ENCODE data around the gene FLOT1. TPM values are rescaled to one million over a fixed set of nuclear protein-coding genes. Genes with fewer than 3 reads are reported as not detected.

Gene FLOT1
- total and polyA plus RNA-seq, 2 of the 13 experiments (the other 11 are each of a cell fraction or from before 2014, with no cell fraction given) = 82.3 to 130 TPM

DNA sequence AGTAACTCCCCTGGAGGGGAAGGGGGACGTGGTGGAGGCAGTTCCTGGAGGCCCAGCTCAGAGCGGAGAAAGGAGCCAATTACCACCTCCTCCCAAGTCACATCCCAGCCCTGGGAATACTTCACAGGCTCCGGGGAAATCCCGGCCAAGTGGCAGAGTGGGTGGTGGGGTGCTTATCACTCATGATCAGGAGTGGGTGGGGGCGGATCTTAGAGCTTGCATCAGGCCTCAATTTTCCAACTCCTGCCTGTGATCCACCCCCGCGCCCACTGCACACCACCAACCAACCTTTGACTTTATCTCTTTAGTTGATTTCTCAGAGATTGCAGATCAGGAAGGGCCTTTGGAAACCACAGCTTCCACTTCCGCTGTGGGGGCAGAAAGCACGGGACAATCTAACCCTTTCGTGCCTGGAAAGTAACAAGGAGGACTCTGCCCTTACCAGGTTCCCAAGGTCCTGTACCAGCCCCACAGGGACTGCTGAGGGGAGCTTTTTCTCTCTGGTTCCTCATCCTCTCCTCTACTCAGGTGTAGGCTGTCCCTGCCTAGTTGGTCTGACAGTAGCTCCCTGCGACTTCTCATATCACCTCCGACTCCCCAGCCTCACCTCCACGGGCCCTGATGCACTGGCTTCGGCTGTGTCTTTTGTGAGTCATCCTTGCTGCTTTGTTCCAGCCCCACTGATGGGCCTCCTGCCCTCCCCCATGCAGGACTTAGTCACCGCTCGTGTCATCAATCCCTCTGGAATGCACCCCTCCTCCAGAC is 26.8 kb upstream of the FLOT1 start (continued):
- TF ChIP-seq, protein P1, sequence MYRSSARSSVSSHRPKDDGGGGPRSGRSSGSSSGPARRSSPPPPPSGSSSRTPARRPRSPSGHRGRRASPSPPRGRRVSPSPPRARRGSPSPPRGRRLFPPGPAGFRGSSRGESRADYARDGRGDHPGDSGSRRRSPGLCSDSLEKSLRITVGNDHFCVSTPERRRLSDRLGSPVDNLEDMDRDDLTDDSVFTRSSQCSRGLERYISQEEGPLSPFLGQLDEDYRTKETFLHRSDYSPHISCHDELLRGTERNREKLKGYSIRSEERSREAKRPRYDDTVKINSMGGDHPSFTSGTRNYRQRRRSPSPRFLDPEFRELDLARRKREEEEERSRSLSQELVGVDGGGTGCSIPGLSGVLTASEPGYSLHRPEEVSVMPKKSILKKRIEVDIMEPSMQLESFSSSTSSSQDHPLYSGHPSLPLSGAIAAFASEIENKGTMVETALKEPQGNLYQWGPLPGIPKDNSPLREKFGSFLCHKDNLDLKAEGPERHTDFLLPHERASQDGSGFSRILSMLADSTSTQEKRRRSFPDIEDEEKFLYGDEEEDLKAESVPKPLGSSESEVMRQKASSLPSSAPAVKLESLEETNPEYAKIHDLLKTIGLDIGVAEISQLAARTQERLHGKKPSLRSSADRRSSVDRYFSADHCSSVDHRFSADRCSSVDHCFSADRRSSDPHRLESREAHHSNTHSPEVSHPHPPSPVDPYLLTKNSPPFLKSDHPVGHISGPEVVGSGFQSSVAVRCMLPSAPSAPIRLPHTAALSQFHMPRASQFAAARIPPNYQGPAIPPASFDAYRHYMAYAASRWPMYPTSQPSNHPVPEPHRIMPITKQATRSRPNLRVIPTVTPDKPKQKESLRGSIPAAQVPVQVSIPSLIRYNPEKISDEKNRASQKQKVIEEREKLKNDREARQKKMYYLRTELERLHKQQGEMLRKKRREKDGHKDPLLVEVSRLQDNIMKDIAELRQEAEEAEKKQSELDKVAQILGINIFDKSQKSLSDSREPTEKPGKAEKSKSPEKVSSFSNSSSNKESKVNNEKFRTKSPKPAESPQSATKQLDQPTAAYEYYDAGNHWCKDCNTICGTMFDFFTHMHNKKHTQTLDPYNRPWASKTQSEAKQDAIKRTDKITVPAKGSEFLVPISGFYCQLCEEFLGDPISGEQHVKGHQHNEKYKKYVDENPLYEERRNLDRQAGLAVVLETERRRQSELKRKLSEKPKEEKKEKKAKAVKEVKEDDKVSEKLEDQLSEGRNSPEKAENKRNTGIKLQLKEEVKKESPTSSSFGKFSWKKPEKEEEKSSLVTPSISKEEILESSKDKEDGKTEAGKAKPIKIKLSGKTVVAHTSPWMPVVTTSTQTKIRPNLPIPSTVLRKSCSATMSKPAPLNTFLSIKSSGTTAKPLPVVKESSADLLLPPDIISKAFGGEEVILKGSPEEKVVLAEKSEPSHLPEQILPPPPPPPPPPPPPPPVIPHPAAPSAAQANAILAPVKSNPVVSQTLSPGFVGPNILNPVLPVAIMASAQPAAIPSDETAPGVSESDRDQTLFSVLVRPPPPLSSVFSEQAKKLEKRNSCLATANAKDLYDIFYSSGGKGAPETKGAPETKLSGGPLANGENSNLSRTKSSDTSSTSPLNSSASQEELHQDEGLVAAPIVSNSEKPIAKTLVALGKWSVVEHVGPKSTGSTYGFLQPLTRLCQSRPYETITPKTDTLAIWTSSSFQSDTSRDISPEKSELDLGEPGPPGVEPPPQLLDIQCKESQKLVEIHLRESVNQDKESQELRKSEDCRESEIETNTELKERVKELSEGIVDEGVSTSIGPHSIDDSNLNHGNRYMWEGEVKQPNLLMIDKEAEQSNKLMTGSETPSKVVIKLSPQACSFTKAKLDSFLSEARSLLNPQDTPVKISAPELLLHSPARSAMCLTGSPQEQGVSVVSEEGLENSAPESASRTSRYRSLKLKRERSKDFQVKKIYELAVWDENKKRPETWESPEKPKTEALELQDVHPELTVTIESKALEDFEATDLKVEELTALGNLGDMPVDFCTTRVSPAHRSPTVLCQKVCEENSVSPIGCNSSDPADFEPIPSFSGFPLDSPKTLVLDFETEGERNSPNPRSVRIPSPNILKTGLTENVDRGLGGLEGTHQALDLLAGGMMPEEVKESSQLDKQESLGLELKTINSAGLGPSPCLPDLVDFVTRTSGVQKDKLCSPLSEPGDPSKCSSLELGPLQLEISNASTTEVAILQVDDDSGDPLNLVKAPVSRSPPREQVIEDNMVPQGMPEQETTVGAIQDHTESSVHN (CRISPR knock-in tag; IDR thresholded peaks at IDR 0.05) = no peak; the same call in none of the 2 replicates
- TF ChIP-seq ZBTB39 (CRISPR knock-in tag; IDR thresholded peaks at IDR 0.05) (no peak), ZBTB8A (CRISPR knock-in tag; IDR thresholded peaks at IDR 0.05; ENCODE audit: borderline replicate concordance, low read depth) (no peak), ZNF780A (CRISPR knock-in tag; IDR thresholded peaks at IDR 0.05) (no peak; the same call in 1 of the 2 replicates), XRCC5 (optimal IDR thresholded peaks at IDR 0.05; ENCODE audit: low read length) (peak; percentile 75), TBP (CRISPR knock-in tag; IDR thresholded peaks at IDR 0.05) (no peak), ZKSCAN1 (IDR thresholded peaks at IDR 0.05; ENCODE audit: low read length) (no peak), ZNF639 (CRISPR knock-in tag; conservative IDR thresholded peaks at IDR 0.05) (no peak), ZBTB3 (CRISPR knock-in tag; IDR thresholded peaks at IDR 0.05; ENCODE audit: borderline replicate concordance, low read depth) (peak; percentile 50), RELA (CRISPR knock-in tag; IDR thresholded peaks at IDR 0.05) (0 out of 2 replicates have a peak, but pooled peaks have one; percentile 23), ZNF879 (CRISPR knock-in tag; IDR thresholded peaks at IDR 0.05) (peak; percentile 57; the same call in 1 of the 2 replicates), ERF (CRISPR knock-in tag; IDR thresholded peaks at IDR 0.05) (peak; percentile 84), GTF2F1 (IDR thresholded peaks at IDR 0.05; ENCODE audit: low read length) (0 out of 2 replicates have a peak, but pooled peaks have one; percentile 78), DPF2 (CRISPR knock-in tag; IDR thresholded peaks at IDR 0.05; ENCODE audit: borderline replicate concordance, low read depth) (peak; percentile 83)
- TF ChIP-seq, protein P2, sequence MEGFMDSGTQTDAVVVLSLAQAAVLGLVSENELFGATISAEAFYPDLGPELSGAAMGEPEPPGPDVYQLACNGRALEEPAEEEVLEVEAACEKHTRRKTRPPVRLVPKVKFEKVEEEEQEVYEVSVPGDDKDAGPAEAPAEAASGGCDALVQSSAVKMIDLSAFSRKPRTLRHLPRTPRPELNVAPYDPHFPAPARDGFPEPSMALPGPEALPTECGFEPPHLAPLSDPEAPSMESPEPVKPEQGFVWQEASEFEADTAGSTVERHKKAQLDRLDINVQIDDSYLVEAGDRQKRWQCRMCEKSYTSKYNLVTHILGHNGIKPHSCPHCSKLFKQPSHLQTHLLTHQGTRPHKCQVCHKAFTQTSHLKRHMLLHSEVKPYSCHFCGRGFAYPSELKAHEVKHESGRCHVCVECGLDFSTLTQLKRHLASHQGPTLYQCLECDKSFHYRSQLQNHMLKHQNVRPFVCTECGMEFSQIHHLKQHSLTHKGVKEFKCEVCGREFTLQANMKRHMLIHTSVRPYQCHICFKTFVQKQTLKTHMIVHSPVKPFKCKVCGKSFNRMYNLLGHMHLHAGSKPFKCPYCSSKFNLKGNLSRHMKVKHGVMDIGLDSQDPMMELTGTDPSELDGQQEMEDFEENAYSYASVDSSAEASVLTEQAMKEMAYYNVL (CRISPR knock-in tag; IDR thresholded peaks at IDR 0.05; ENCODE audit: borderline replicate concordance) = peak; percentile 91
